Mesodermal cell (in vitro differentiated cells): Measurements from ENCODE around the gene FHOD3.

ENCODE experiments used
- H3K27ac ChIP-seq: 2 replicates; pipeline ENCODE4 v1.7.0; 2013; ENCODE audit warnings: mild to moderate bottlenecking, low read depth, low read length, moderate library complexity; ENCODE audit not compliant: severe bottlenecking
- H3K36me3 ChIP-seq: 2 replicates; pipeline ENCODE4 v1.7.1; 2013; ENCODE audit warnings: mild to moderate bottlenecking, low read length, moderate library complexity; ENCODE audit not compliant: control insufficient read depth, insufficient read depth
- H3K4me1 ChIP-seq: one replicate; pipeline ENCODE4 v1.7.1; 2013; ENCODE audit warnings: mild to moderate bottlenecking, low read length; ENCODE audit not compliant: insufficient read depth, control insufficient read depth, poor library complexity, severe bottlenecking
- H3K4me3 ChIP-seq: 2 replicates; pipeline ENCODE4 v1.7.0; 2013; ENCODE audit warnings: low read length, control low read depth, mild to moderate bottlenecking; ENCODE audit not compliant: insufficient read depth, poor library complexity, severe bottlenecking; ENCODE audit errors: extremely low read depth
- H3K9me3 ChIP-seq: 2 replicates; pipeline ENCODE4 v1.7.1; 2013; ENCODE audit warnings: mild to moderate bottlenecking, low read length, moderate library complexity; ENCODE audit not compliant: control insufficient read depth
- WGBS, 2 experiments: methylation state at CpG; one replicate each; pipeline ENCODE4 v1.1.5; 2013; ENCODE audit warnings: missing lambda C conversion rate in 2 of 2; ENCODE audit not compliant: insufficient coverage in 2 of 2; 5-methylcytosine and 5-hydroxymethylcytosine counted together

The FHOD3 gene

DNA sequence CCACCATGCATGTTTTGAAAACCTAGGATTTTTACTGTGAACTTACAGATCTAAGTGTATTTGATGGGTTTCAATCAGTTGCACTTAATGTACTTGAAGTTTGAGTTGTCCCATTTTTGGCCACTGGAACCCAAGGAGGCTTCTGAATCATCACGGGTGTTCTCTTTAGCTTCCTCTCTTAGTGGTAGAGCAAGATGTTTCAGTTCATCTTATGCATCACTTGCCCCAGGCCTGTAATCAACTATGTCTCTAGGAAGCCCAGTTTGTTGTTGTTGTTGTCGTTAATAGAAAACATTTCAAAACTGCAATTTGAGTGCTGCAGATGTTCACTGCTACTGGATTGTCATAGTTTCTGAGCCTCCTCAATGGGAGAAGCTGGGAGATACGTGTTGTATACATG is 97.0 kb downstream of the FHOD3 start:
- Histone ChIP-seq H3K4me3 (no peak overlapping the region), H3K27ac (no peak overlapping the region), H3K9me3 (peaks cover 7% of the 10 kb centered on the region), H3K36me3 (no peaks in the 10 kb centered on the region), H3K4me1 (no peaks in the 10 kb centered on the region)
- 100% methylated on average over 1 of the region's 3 CpGs for WGBS, 2 experiments

DNA sequence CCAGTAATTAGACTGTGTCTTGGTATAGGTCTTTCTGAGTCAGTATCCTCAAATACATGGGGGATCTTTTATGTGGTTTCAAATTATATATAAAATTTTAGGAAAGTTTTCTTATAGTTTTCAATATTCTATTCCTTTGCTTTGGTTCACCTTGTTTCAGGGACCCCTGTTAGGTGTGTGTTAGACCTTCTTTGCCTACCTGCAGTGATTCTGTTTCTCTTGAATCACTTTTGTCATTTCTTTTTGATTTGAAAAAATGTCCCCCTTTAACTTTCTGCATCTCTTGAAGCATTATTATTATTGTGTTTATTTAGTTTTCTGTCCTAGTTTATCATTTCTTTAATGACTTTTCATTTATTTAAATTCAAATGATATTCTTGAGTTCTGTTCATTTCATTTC is 98.7 kb downstream of the FHOD3 start:
- no peaks in the 10 kb centered on the region for H3K36me3 ChIP-seq
- no peak overlapping the region for H3K27ac ChIP-seq
- peaks cover 7% of the 10 kb centered on the region for H3K9me3 ChIP-seq
- no peaks in the 10 kb centered on the region for H3K4me1 ChIP-seq
- no peak overlapping the region for H3K4me3 ChIP-seq

- Histone ChIP-seq H3K4me3 (no peak overlapping the region), H3K36me3 (no peaks in the 10 kb centered on the region), H3K4me1 (no peaks in the 10 kb centered on the region), H3K9me3 (peaks cover 7% of the 10 kb centered on the region), H3K27ac (no peak overlapping the region)
Measured at GRCh38 chr18:36397033-36397432, 99.5 kb downstream of the FHOD3 start.

- Histone ChIP-seq H3K4me3 (no peak overlapping the region), H3K36me3 (no peaks in the 10 kb centered on the region), H3K27ac (no peak overlapping the region), H3K9me3 (peaks cover 7% of the 10 kb centered on the region), H3K4me1 (no peaks in the 10 kb centered on the region)
- 83 to 100% methylated on average over 1 of the region's 3 CpGs for WGBS, 2 experiments
Measured at GRCh38 chr18:36398419-36398818, 100.9 kb downstream of the FHOD3 start.

DNA sequence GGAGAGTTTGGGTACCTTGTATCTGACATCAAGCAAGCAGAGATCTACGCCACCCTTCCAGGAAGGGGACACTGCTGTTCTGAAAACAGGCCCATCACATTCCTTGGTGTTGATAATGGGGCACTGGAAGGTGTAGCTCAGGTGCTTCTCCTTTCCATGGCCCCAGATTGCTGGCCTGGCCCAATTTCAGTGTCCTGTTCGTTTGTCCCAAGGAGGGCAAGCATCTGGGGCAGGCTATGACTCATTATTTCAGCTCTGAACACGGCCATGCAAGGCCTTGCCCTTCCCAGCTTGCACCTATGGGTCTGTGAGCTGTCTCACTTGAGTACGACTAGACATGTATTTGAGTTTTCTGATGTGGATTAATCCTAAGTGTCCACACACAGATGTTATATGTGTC is 101.5 kb downstream of the FHOD3 start:
- WGBS, 2 experiments, result 86 to 92% methylated on average over 3 to 4 of the region's 4 CpGs
- Histone ChIP-seq H3K36me3 (no peaks in the 10 kb centered on the region), H3K4me3 (no peak overlapping the region), H3K4me1 (no peaks in the 10 kb centered on the region), H3K27ac (no peak overlapping the region), H3K9me3 (peaks cover 7% of the 10 kb centered on the region)

DNA sequence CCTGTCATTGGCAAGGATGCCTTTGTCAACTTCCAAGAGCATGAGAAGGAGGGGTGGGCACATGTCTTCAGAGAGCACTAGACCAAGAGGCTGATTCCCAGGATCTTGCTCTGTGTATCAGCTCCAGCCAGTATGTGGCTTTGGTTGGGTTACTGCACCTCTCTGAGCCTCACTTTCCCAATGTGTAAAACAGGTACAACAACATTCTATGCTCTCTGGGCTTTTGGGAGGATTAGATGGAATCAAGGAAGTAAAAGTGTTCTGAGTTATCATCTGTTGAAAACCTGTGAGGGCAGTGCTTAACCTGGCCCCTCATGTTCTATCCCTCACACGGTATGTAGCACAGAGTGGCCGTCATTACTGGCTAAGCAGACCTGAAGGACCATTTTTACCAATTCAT is 103.9 kb downstream of the FHOD3 start:
- Histone ChIP-seq H3K9me3 (peaks cover 4% of the 10 kb centered on the region), H3K36me3 (no peaks in the 10 kb centered on the region), H3K4me3 (no peak overlapping the region), H3K27ac (no peak overlapping the region), H3K4me1 (no peaks in the 10 kb centered on the region)
- no CpG with 5 or more reads among the region's 2 CpGs for WGBS, 2 experiments

DNA sequence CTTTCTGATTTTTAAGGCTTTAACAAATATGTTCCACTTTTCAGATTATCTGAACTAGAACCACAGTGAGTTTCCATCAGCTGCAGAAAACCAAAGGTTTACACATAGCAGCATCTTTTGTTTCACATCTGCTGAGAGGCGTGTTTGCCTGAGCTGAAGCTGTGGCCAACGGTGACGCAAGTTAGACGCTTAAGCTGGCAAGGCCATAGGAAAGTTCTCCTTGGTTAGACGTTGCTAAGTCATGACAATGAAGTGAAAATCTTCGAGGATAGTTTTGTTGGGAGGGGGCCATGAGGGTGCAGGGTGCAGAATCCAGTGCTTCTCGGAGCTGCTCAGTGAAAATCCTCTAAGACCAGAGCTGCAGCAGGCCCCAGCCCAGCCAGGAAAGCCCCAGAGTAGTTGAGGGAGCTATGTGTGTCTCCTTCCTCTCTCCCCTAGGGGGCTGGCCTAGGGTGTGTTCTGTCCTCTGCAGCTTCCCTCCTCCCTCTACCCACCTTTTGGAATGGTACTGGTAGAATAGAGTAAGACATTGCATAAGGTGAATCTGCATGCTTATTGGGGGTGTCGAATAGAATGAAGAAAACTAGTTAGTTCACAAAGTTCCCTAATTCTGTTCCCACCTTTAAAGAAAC is 105.4 kb downstream of the FHOD3 start:
- no peaks in the 10 kb centered on the region for H3K36me3 ChIP-seq
- no peaks in the 10 kb centered on the region for H3K4me1 ChIP-seq
- H3K9me3 ChIP-seq, result no peaks in the 10 kb centered on the region
- WGBS, 2 experiments, result 89 to 90% methylated on average over 5 to 8 of the region's 8 CpGs
- H3K4me3 ChIP-seq, result no peak overlapping the region
- H3K27ac ChIP-seq, result no peak overlapping the region

GRCh38 chr18:36403896-36404820 is 106.6 kb downstream of the FHOD3 start:
- no peaks in the 10 kb centered on the region for H3K36me3 ChIP-seq
- H3K9me3 ChIP-seq, result no peaks in the 10 kb centered on the region
- no peak overlapping the region for H3K4me3 ChIP-seq
- no peaks in the 10 kb centered on the region for H3K4me1 ChIP-seq
- H3K27ac ChIP-seq, result no peak overlapping the region
- 74 to 96% methylated on average over 5 to 6 of the region's 6 CpGs for WGBS, 2 experiments

- WGBS, 2 experiments, result 71 to 83% methylated on average over 1 of the region's 2 CpGs
- Histone ChIP-seq H3K9me3 (no peaks in the 10 kb centered on the region), H3K4me1 (no peaks in the 10 kb centered on the region), H3K27ac (no peak overlapping the region), H3K36me3 (no peaks in the 10 kb centered on the region), H3K4me3 (no peak overlapping the region)
Measured at GRCh38 chr18:36405611-36406010, 108.1 kb downstream of the FHOD3 start.

GRCh38 chr18:36406805-36407204 is 109.3 kb downstream of the FHOD3 start:
- Histone ChIP-seq H3K9me3 (no peaks in the 10 kb centered on the region), H3K4me3 (no peak overlapping the region), H3K36me3 (no peaks in the 10 kb centered on the region), H3K27ac (no peak overlapping the region), H3K4me1 (no peaks in the 10 kb centered on the region)
- WGBS, 2 experiments, result 69 to 81% methylated on average over 4 to 5 of the region's 5 CpGs

DNA sequence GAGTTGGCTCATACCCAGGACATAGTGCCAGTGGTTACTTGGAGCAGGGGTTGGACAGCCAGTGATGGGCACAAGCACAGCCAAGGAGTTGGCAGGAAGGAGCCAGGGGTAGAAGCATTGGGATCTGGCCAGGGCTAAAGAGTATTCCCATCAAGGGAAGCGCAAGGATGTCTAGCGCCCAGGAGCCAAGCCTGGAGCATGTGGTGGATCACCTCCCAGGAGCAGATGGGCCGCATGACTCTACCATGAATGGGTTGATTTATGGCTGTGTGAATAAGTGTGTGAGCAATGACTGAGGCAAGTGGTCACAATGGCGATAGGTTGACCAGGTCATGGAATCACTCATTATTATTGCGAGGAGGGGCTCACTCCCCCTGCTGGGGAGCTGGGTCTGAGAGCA is 111.1 kb downstream of the FHOD3 start:
- no peaks in the 10 kb centered on the region for H3K9me3 ChIP-seq
- no peak overlapping the region for H3K27ac ChIP-seq
- WGBS, 2 experiments, result 90 to 97% methylated on average over 4 to 5 of the region's 5 CpGs
- H3K4me3 ChIP-seq, result no peak overlapping the region
- H3K4me1 ChIP-seq, result no peaks in the 10 kb centered on the region
- no peaks in the 10 kb centered on the region for H3K36me3 ChIP-seq
